Measurements from ENCODE around the gene PLOD1. TPM values are rescaled to one million over a fixed set of nuclear protein-coding genes. Genes with fewer than 3 reads are reported as not detected.
"Not testable (repeated sequence)": the region's sequence is repeated elsewhere in the genome, so short reads cannot be mapped to it uniquely, and the experiment has no call there.

The PLOD1 gene
- total and polyA plus RNA-seq, 2 donors (not counting 1 experiment from before 2014, with no cell fraction given): 210 to 278 TPM

- no peak for TF ChIP-seq EZH2 (IDR thresholded peaks at IDR 0.05; ENCODE audit: low read length, missing control alignments)
- no peak for TF ChIP-seq CTCF (conservative IDR thresholded peaks at IDR 0.05 in 1 of 2, IDR thresholded peaks at IDR 0.05 in 1 of 2; ENCODE audit: low read depth in 1 of 2, low read length in 2 of 2)
- H3K4me2 ChIP-seq (ENCODE audit: extremely low read depth, insufficient read depth, low read length): no peak overlapping the region
- no peaks in the 10 kb centered on the region for H3K79me2 ChIP-seq (ENCODE audit: control insufficient read depth, insufficient read depth, low read length)
- no peaks in the 10 kb centered on the region for H3K9me3 ChIP-seq (ENCODE audit: control insufficient read depth, insufficient read depth, low read depth, low read length)
- H3K4me1 ChIP-seq (ENCODE audit: control insufficient read depth, extremely low read depth, insufficient read depth, low read length): no peaks in the 10 kb centered on the region
- no peaks in the 10 kb centered on the region for H3K27me3 ChIP-seq (ENCODE audit: control insufficient read depth, insufficient read depth, low read length)
- H4K20me1 ChIP-seq (ENCODE audit: control insufficient read depth, extremely low read depth, insufficient read depth, low read length): peaks cover 1% of the 10 kb centered on the region
- H3K27ac ChIP-seq (ENCODE audit: insufficient read depth, low read length): no peak overlapping the region
- no peak overlapping the region for H2AFZ ChIP-seq (ENCODE audit: low read length)
- no peaks in the 10 kb centered on the region for H3K36me3 ChIP-seq (ENCODE audit: control insufficient read depth, insufficient read depth, low read length)
- no peak for DNase-seq (ENCODE audit: low read depth in 2 of 2)
- H3K4me3 ChIP-seq (replicated peaks in 1 of 4; ENCODE audit: control extremely low read depth in 1 of 4, insufficient read depth in 1 of 4, low read depth in 3 of 4, low read length in 4 of 4): no peak overlapping the region
- no peak overlapping the region for H3K9ac ChIP-seq (ENCODE audit: insufficient read depth, low read length)
These were observed 22.5 kb upstream of the PLOD1 start for GRCh38 chr1:11912000-11912399.

- not testable (repeated sequence) for H3K27me3 ChIP-seq (ENCODE audit: control insufficient read depth, insufficient read depth, low read length); H3K4me1 ChIP-seq (ENCODE audit: control insufficient read depth, extremely low read depth, insufficient read depth, low read length); H3K36me3 ChIP-seq (ENCODE audit: control insufficient read depth, insufficient read depth, low read length); H3K27ac ChIP-seq (ENCODE audit: insufficient read depth, low read length); H2AFZ ChIP-seq (ENCODE audit: low read length); DNase-seq (ENCODE audit: low read depth in 2 of 2); H4K20me1 ChIP-seq (ENCODE audit: control insufficient read depth, extremely low read depth, insufficient read depth, low read length); H3K79me2 ChIP-seq (ENCODE audit: control insufficient read depth, insufficient read depth, low read length); H3K4me3 ChIP-seq (replicated peaks in 1 of 4; ENCODE audit: control extremely low read depth in 1 of 4, insufficient read depth in 1 of 4, low read depth in 3 of 4, low read length in 4 of 4); H3K4me2 ChIP-seq (ENCODE audit: extremely low read depth, insufficient read depth, low read length); H3K9ac ChIP-seq (ENCODE audit: insufficient read depth, low read length); H3K9me3 ChIP-seq (ENCODE audit: control insufficient read depth, insufficient read depth, low read depth, low read length)
These were observed 21.9 kb upstream of the PLOD1 start for GRCh38 chr1:11912482-11913216.

DNA sequence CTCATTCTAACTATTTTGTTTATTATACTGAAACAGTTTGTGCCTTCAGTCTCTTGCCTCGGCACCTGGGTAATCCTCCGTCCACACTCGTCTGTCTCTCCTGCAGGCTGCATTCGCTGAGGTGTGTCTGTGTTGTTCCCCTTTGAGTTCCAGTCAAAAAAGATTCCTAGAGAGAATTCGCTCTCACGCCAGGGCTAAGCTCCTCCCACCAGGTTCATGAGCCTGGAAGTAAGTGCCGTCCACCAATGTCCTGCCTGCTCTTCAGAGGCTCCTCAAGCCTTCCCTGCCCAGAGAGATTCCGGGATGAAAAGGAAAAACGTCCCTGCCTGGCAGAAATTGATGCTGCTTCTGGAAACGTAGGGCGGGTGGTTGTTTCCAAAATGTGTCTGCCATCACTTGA lies 21.2 kb upstream of the PLOD1 start:
- Histone ChIP-seq H3K27me3 (ENCODE audit: control insufficient read depth, insufficient read depth, low read length) (no peaks in the 10 kb centered on the region), H3K36me3 (ENCODE audit: control insufficient read depth, insufficient read depth, low read length) (no peaks in the 10 kb centered on the region), H3K9ac (ENCODE audit: insufficient read depth, low read length) (no peak overlapping the region), H2AFZ (ENCODE audit: low read length) (no peak overlapping the region), H4K20me1 (ENCODE audit: control insufficient read depth, extremely low read depth, insufficient read depth, low read length) (peaks cover 1% of the 10 kb centered on the region), H3K4me1 (ENCODE audit: control insufficient read depth, extremely low read depth, insufficient read depth, low read length) (no peaks in the 10 kb centered on the region), H3K9me3 (ENCODE audit: control insufficient read depth, insufficient read depth, low read depth, low read length) (no peaks in the 10 kb centered on the region), H3K79me2 (ENCODE audit: control insufficient read depth, insufficient read depth, low read length) (no peaks in the 10 kb centered on the region), H3K4me2 (ENCODE audit: extremely low read depth, insufficient read depth, low read length) (no peak overlapping the region), H3K4me3 (replicated peaks in 1 of 4; ENCODE audit: control extremely low read depth in 1 of 4, insufficient read depth in 1 of 4, low read depth in 3 of 4, low read length in 4 of 4) (no peak overlapping the region), H3K27ac (ENCODE audit: insufficient read depth, low read length) (no peak overlapping the region)
- DNase-seq (ENCODE audit: low read depth in 2 of 2): no peak
- no peak for TF ChIP-seq CTCF (conservative IDR thresholded peaks at IDR 0.05 in 1 of 2, IDR thresholded peaks at IDR 0.05 in 1 of 2; ENCODE audit: low read depth in 1 of 2, low read length in 2 of 2)
- TF ChIP-seq EZH2 (IDR thresholded peaks at IDR 0.05; ENCODE audit: low read length, missing control alignments): no peak
